ENCODE results near the gene HPCAL1.

Gene HPCAL1

DNA sequence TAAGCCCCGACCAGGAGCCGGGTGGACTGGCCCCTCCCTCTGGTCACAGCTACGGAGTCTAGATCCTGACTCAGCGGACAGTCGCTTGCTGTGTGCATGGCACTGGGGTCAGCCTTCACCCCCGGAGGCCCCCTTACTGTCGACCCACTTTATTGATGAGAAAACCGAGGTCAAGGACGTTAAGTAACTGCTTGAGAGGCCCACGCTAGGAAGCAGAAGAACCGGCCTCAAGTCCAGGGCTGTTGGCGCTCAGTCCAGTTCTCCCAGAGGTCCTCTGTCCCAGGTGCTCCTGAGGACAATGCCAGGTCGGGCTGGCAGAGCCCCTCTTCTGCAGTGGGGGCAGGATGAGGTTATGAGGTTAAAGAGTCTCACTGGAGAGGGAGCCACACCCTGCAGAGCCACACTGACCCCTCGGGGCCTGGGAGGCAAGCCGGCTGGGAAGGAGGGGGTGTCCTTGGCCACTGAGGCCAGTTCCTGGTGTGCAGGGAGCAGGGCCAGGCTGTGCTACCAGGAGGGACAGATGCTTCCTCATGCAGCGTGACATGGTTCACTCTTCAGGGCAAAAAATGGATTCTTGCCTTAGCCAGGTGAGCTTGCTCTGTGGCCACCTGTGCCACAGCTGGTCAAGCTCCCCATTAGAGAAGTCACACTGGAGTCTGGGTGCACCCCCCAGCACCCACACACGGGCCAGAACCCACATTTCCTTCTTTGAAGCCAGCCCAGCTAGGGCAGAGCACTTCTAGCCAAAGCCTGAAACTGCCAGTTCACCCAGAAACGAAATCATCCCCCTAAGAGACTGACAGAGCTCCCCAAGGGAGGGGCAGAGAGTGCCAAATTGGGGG is 47.3 kb upstream of the HPCAL1 start:
- TF ChIP-seq EZH2phosphoT487 (IDR thresholded peaks at IDR 0.05; ENCODE audit: borderline replicate concordance): no peak
- TF ChIP-seq, protein P1, sequence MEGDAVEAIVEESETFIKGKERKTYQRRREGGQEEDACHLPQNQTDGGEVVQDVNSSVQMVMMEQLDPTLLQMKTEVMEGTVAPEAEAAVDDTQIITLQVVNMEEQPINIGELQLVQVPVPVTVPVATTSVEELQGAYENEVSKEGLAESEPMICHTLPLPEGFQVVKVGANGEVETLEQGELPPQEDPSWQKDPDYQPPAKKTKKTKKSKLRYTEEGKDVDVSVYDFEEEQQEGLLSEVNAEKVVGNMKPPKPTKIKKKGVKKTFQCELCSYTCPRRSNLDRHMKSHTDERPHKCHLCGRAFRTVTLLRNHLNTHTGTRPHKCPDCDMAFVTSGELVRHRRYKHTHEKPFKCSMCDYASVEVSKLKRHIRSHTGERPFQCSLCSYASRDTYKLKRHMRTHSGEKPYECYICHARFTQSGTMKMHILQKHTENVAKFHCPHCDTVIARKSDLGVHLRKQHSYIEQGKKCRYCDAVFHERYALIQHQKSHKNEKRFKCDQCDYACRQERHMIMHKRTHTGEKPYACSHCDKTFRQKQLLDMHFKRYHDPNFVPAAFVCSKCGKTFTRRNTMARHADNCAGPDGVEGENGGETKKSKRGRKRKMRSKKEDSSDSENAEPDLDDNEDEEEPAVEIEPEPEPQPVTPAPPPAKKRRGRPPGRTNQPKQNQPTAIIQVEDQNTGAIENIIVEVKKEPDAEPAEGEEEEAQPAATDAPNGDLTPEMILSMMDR (conservative IDR thresholded peaks at IDR 0.05; ENCODE audit: low read length): no peak
- Histone ChIP-seq H3K4me3 (ENCODE audit: low read length, poor library complexity, severe bottlenecking) (no peak overlapping the region), H3K79me2 (ENCODE audit: insufficient read depth, low read length) (no peaks in the 10 kb centered on the region), H3K4me1 (ENCODE audit: insufficient read depth, low read length, poor library complexity, severe bottlenecking) (peaks cover 5% of the 10 kb centered on the region), H3K9ac (ENCODE audit: low read depth, low read length, poor library complexity, severe bottlenecking) (no peak overlapping the region), H3K4me2 (ENCODE audit: low read depth, low read length, poor library complexity, severe bottlenecking) (no peak overlapping the region), H4K20me1 (ENCODE audit: insufficient read depth, low read length, poor library complexity, severe bottlenecking) (no peaks in the 10 kb centered on the region), H3K9me2 (replicated peaks; ENCODE audit: low read depth, low read length) (no peaks in the 10 kb centered on the region), H3K36me3 (ENCODE audit: insufficient read depth, low read length) (no peaks in the 10 kb centered on the region), H3K9me3 (ENCODE audit: insufficient read depth, low read depth, low read length) (no peaks in the 10 kb centered on the region), H3F3A (ENCODE audit: low read depth) (no peaks in the 10 kb centered on the region), H3K27me3 (ENCODE audit: insufficient read depth, low read length, poor library complexity, severe bottlenecking) (no peaks in the 10 kb centered on the region), H2AFZ (ENCODE audit: low read length) (no peak overlapping the region)

DNA sequence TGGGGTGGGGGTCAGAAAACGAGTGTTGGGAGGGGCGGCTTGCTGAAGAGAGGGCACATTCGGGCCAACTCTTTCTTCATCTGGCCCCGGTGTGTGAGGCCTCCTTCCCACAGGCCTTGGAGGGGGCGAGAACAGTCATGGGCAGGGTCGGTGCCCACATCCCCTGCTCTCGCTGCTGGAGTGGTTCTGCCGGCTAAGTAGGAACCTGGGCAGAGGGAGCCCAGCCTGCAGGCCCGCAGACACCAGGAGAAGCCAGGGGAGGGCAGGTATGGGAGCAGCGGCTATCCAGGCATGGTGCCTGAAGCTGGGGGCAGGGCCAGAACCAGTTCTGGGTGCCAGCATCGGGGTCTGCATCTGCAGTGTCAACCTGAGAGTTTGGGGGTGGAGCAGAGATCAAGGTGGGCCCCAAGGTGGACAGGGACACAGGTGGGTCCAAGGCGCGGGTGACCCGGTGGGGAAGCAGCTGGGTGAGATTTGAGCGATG is 46.6 kb upstream of the HPCAL1 start:
- Histone ChIP-seq H3K36me3 (ENCODE audit: insufficient read depth, low read length) (no peaks in the 10 kb centered on the region), H3K9me3 (ENCODE audit: insufficient read depth, low read depth, low read length) (no peaks in the 10 kb centered on the region), H4K20me1 (ENCODE audit: insufficient read depth, low read length, poor library complexity, severe bottlenecking) (no peaks in the 10 kb centered on the region), H3K4me2 (ENCODE audit: low read depth, low read length, poor library complexity, severe bottlenecking) (no peak overlapping the region), H3K4me3 (ENCODE audit: low read length, poor library complexity, severe bottlenecking) (no peak overlapping the region), H2AFZ (ENCODE audit: low read length) (no peak overlapping the region), H3K4me1 (ENCODE audit: insufficient read depth, low read length, poor library complexity, severe bottlenecking) (peaks cover 5% of the 10 kb centered on the region), H3K9ac (ENCODE audit: low read depth, low read length, poor library complexity, severe bottlenecking) (no peak overlapping the region), H3F3A (ENCODE audit: low read depth) (no peaks in the 10 kb centered on the region), H3K79me2 (ENCODE audit: insufficient read depth, low read length) (no peaks in the 10 kb centered on the region), H3K27me3 (ENCODE audit: insufficient read depth, low read length, poor library complexity, severe bottlenecking) (no peaks in the 10 kb centered on the region), H3K9me2 (replicated peaks; ENCODE audit: low read depth, low read length) (no peaks in the 10 kb centered on the region)
- TF ChIP-seq, protein P1 (conservative IDR thresholded peaks at IDR 0.05; ENCODE audit: low read length): no peak
- TF ChIP-seq EZH2phosphoT487 (IDR thresholded peaks at IDR 0.05; ENCODE audit: borderline replicate concordance): no peak

DNA sequence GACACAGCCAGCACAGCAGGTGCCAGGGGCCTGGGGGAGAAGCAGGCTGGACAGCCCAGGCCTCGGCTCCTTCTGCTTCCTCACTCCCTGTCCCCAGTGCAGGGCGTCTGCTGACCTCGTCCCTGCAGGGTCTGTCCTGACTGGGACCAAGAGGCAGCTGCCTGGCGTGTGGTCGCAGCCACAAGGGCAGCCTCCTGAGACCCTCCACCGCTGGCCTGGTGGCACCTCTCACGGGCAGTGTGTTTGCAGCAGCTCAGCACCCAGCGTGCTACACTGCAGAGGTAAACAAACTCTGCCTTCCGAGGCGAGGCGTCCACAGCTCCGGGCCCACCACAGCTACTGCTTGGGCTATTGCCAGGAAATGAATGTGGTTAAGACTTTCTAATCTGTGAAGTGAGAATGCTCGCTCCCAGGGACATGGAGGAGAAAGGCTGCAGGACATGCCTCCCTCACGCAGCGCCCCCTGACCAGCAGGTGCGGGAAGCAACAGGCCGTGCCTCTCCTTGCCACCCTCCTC is 46.1 kb upstream of the HPCAL1 start:
- Histone ChIP-seq H3K79me2 (ENCODE audit: insufficient read depth, low read length) (no peaks in the 10 kb centered on the region), H4K20me1 (ENCODE audit: insufficient read depth, low read length, poor library complexity, severe bottlenecking) (no peaks in the 10 kb centered on the region), H3K4me2 (ENCODE audit: low read depth, low read length, poor library complexity, severe bottlenecking) (no peak overlapping the region), H3K4me1 (ENCODE audit: insufficient read depth, low read length, poor library complexity, severe bottlenecking) (peaks cover 5% of the 10 kb centered on the region), H3K9ac (ENCODE audit: low read depth, low read length, poor library complexity, severe bottlenecking) (no peak overlapping the region), H3K4me3 (ENCODE audit: low read length, poor library complexity, severe bottlenecking) (no peak overlapping the region), H3F3A (ENCODE audit: low read depth) (no peaks in the 10 kb centered on the region), H3K9me3 (ENCODE audit: insufficient read depth, low read depth, low read length) (no peaks in the 10 kb centered on the region), H3K27me3 (ENCODE audit: insufficient read depth, low read length, poor library complexity, severe bottlenecking) (no peaks in the 10 kb centered on the region), H2AFZ (ENCODE audit: low read length) (no peak overlapping the region), H3K9me2 (replicated peaks; ENCODE audit: low read depth, low read length) (no peaks in the 10 kb centered on the region), H3K36me3 (ENCODE audit: insufficient read depth, low read length) (no peaks in the 10 kb centered on the region)
- TF ChIP-seq EZH2phosphoT487 (IDR thresholded peaks at IDR 0.05; ENCODE audit: borderline replicate concordance): no peak
- TF ChIP-seq, protein P1 (conservative IDR thresholded peaks at IDR 0.05; ENCODE audit: low read length): no peak

Data from Loucy (cell line).